Inflammatory macrophage (primary cell): ENCODE measurements around the gene NLRC3.
"Not testable (repeated sequence)": the region's sequence is repeated elsewhere in the genome, so short reads cannot be mapped to it uniquely, and the experiment has no call there.

Experiments
- DNase-seq, 2 donors: peaks; one replicate each; pipeline ENCODE4 v3.0.0-alpha.2; 2020 to 2022

Gene NLRC3

GRCh38 chr16:3510416-3510815, 66.8 kb downstream of the NLRC3 start:
- DNase-seq: peak; percentile 39 to 54

- no peak for DNase-seq
Observed at GRCh38 chr16:3509470-3509928, 67.7 kb downstream of the NLRC3 start.

GRCh38 chr16:3508736-3509135, 68.5 kb downstream of the NLRC3 start:
- no peak for DNase-seq

- no peak for DNase-seq
Observed at GRCh38 chr16:3503523-3503922, 73.7 kb downstream of the NLRC3 start.

- DNase-seq: no peak
Observed at GRCh38 chr16:3501783-3502400, 75.3 kb downstream of the NLRC3 start.

GRCh38 chr16:3501412-3501761, 75.8 kb downstream of the NLRC3 start:
- DNase-seq: not testable (repeated sequence)

- no peak for DNase-seq
Observed at GRCh38 chr16:3498988-3499387, 78.2 kb downstream of the NLRC3 start.

GRCh38 chr16:3497771-3498170, 79.4 kb downstream of the NLRC3 start:
- no peak for DNase-seq

- no peak for DNase-seq
Observed at GRCh38 chr16:3496386-3496785, 80.8 kb downstream of the NLRC3 start.

- no peak for DNase-seq
Observed at GRCh38 chr16:3495176-3495575, 82.0 kb downstream of the NLRC3 start, which contains the start of gene C16orf90. TSS of gene C16orf90 (minus strand) at chr16:3495489. CDS start at chr16:3495421, 68 bp downstream.

GRCh38 chr16:3494386-3494973, 82.7 kb downstream of the NLRC3 start:
- DNase-seq: no peak

GRCh38 chr16:3492356-3492755, 84.8 kb downstream of the NLRC3 start:
- DNase-seq: no peak

GRCh38 chr16:3490911-3491629, 86.1 kb downstream of the NLRC3 start:
- DNase-seq: no peak
